ENCODE data around the gene THEMIS.

Gene THEMIS

GRCh38 chr6:127938701-127939100 lies 37.8 kb upstream of the THEMIS start:
- TF ChIP-seq CTCF (IDR thresholded peaks at IDR 0.05; ENCODE audit: control insufficient read depth, insufficient read depth, low read depth, low read length, missing control alignments): no peak
- DNase-seq (ENCODE audit: low read depth): no peak
- H3K4me3 ChIP-seq (ENCODE audit: control insufficient read depth, low read depth, low read length): no peak overlapping the region

- no peak for TF ChIP-seq CTCF (IDR thresholded peaks at IDR 0.05; ENCODE audit: control insufficient read depth, insufficient read depth, low read depth, low read length, missing control alignments)
- no peak overlapping the region for H3K4me3 ChIP-seq (ENCODE audit: control insufficient read depth, low read depth, low read length)
- no peak for DNase-seq (ENCODE audit: low read depth)
These were observed 36.9 kb upstream of the THEMIS start for GRCh38 chr6:127937747-127938146.

- no peak for DNase-seq (ENCODE audit: low read depth)
- no peak for TF ChIP-seq CTCF (IDR thresholded peaks at IDR 0.05; ENCODE audit: control insufficient read depth, insufficient read depth, low read depth, low read length, missing control alignments)
- no peak overlapping the region for H3K4me3 ChIP-seq (ENCODE audit: control insufficient read depth, low read depth, low read length)
These were observed 36.2 kb upstream of the THEMIS start for GRCh38 chr6:127937102-127937501.

GRCh38 chr6:127934956-127935355 lies 34.1 kb upstream of the THEMIS start:
- no peak for DNase-seq (ENCODE audit: low read depth)
- no peak for TF ChIP-seq CTCF (IDR thresholded peaks at IDR 0.05; ENCODE audit: control insufficient read depth, insufficient read depth, low read depth, low read length, missing control alignments)
- no peak overlapping the region for H3K4me3 ChIP-seq (ENCODE audit: control insufficient read depth, low read depth, low read length)

- no peak for TF ChIP-seq CTCF (IDR thresholded peaks at IDR 0.05; ENCODE audit: control insufficient read depth, insufficient read depth, low read depth, low read length, missing control alignments)
These were observed 33.3 kb upstream of the THEMIS start for GRCh38 chr6:127933852-127934840.

GRCh38 chr6:127933137-127933536 lies 32.3 kb upstream of the THEMIS start:
- H3K4me3 ChIP-seq (ENCODE audit: control insufficient read depth, low read depth, low read length): no peak overlapping the region
- DNase-seq (ENCODE audit: low read depth): no peak
- TF ChIP-seq CTCF (IDR thresholded peaks at IDR 0.05; ENCODE audit: control insufficient read depth, insufficient read depth, low read depth, low read length, missing control alignments): no peak

More at GRCh38 chr6:127933852-127934840, 33.3 kb upstream of the THEMIS start:
- DNase-seq (ENCODE audit: low read depth): no peak
- H3K4me3 ChIP-seq (ENCODE audit: control insufficient read depth, low read depth, low read length): no peak overlapping the region

All from AG09309 (cell line).